ENCODE measurements around the gene UBE2D4. TPM values are rescaled to one million over a fixed set of nuclear protein-coding genes. Genes with fewer than 3 reads are reported as not detected.
A peak's percentile ranks its signal among the peaks of the same experiment; 100 is the strongest.
"Not testable (repeated sequence)": the region's sequence is repeated elsewhere in the genome, so short reads cannot be mapped to it uniquely, and the experiment has no call there.

The UBE2D4 gene
- total RNA-seq, 1 donor from 2014 or later = 27.2 TPM

GRCh38 chr7:43954524-43955228 lies 28.4 kb downstream of the UBE2D4 start:
- no peak overlapping the region for H3K27ac ChIP-seq
- peaks cover 37% of the 10 kb centered on the region for H3K36me3 ChIP-seq
- H3K27me3 ChIP-seq = no peaks in the 10 kb centered on the region
- TF ChIP-seq, protein P1, sequence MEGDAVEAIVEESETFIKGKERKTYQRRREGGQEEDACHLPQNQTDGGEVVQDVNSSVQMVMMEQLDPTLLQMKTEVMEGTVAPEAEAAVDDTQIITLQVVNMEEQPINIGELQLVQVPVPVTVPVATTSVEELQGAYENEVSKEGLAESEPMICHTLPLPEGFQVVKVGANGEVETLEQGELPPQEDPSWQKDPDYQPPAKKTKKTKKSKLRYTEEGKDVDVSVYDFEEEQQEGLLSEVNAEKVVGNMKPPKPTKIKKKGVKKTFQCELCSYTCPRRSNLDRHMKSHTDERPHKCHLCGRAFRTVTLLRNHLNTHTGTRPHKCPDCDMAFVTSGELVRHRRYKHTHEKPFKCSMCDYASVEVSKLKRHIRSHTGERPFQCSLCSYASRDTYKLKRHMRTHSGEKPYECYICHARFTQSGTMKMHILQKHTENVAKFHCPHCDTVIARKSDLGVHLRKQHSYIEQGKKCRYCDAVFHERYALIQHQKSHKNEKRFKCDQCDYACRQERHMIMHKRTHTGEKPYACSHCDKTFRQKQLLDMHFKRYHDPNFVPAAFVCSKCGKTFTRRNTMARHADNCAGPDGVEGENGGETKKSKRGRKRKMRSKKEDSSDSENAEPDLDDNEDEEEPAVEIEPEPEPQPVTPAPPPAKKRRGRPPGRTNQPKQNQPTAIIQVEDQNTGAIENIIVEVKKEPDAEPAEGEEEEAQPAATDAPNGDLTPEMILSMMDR (IDR thresholded peaks at IDR 0.05) = peak; percentile 31
- H3K9me3 ChIP-seq = no peaks in the 10 kb centered on the region
- no peaks in the 10 kb centered on the region for H3K4me1 ChIP-seq
- H3K4me3 ChIP-seq = no peak overlapping the region
- intact Hi-C loops (cut with DNase I) = no loop called here
- ATAC-seq (no peak), DNase-seq (no peak)

DNA sequence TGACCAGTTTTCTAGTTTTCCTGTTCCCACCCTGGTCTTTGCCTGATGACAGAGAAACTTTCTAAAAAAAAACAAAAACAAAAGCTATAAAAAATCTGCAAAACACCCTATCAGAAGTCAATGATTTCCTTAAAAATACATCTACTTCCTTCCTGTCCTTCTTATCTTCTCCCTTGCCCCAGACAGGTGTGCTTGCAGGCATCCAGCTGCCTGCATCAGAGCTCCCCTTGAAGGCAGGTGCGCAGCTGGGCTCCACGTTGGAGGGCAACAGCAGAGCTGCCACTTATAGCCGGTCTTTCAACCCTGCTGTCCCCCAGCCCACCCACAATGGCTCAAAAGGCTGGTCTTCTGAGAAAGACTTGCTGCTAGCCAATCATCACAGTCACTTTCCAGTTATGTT lies 29.8 kb downstream of the UBE2D4 start:
- H3K36me3 ChIP-seq = peaks cover 26% of the 10 kb centered on the region

DNA sequence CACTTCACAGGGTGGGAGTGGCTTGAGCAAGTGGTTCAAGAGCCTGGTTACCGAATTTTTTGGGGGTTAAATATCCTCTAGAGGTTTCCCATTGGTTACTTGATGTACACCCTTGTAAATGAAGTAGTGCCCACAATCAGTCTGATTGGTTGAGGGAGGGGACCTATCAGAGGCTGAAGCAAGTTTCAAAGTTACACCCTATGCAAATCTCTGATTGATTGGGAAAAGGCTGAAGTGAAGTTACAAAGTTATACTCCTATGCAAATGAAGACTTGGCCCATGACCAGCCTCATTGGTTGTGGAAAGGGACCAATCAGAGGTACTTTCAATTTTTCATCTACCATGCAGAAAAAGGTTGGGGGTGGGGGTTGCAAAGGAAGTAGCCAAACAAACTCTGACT lies 34.7 kb downstream of the UBE2D4 start:
- no peaks in the 10 kb centered on the region for H3K27me3 ChIP-seq
- TF ChIP-seq, protein P1 (IDR thresholded peaks at IDR 0.05) = no peak
- DNase-seq (no peak), ATAC-seq (no peak)
- H3K4me3 ChIP-seq = no peak overlapping the region
- no peaks in the 10 kb centered on the region for H3K36me3 ChIP-seq
- H3K27ac ChIP-seq = no peak overlapping the region
- H3K4me1 ChIP-seq = no peaks in the 10 kb centered on the region
- intact Hi-C loops (cut with DNase I) = no loop called here
- H3K9me3 ChIP-seq = no peaks in the 10 kb centered on the region

More for the DNA sequence above, 29.8 kb downstream of the UBE2D4 start:
- ATAC-seq (no peak), DNase-seq (no peak)
- H3K4me1 ChIP-seq = no peaks in the 10 kb centered on the region
- no peaks in the 10 kb centered on the region for H3K9me3 ChIP-seq
- no peak overlapping the region for H3K4me3 ChIP-seq
- intact Hi-C loops (cut with DNase I) = no loop called here
- TF ChIP-seq, protein P1 (IDR thresholded peaks at IDR 0.05) = no peak
- no peak overlapping the region for H3K27ac ChIP-seq
- H3K27me3 ChIP-seq = no peaks in the 10 kb centered on the region

GRCh38 chr7:43966392-43966791 lies 40.2 kb downstream of the UBE2D4 start:
- H3K27me3 ChIP-seq; H3K9me3 ChIP-seq; H3K36me3 ChIP-seq; H3K27ac ChIP-seq; ATAC-seq; H3K4me1 ChIP-seq; intact Hi-C loops (cut with DNase I); DNase-seq; H3K4me3 ChIP-seq: not testable (repeated sequence)

GRCh38 chr7:43968172-43969040 lies 42.2 kb downstream of the UBE2D4 start:
- H3K4me1 ChIP-seq; H3K27ac ChIP-seq; H3K27me3 ChIP-seq; DNase-seq; H3K36me3 ChIP-seq; H3K9me3 ChIP-seq; intact Hi-C loops (cut with DNase I); H3K4me3 ChIP-seq: not testable (repeated sequence)
- ATAC-seq = peak; percentile 28

DNA sequence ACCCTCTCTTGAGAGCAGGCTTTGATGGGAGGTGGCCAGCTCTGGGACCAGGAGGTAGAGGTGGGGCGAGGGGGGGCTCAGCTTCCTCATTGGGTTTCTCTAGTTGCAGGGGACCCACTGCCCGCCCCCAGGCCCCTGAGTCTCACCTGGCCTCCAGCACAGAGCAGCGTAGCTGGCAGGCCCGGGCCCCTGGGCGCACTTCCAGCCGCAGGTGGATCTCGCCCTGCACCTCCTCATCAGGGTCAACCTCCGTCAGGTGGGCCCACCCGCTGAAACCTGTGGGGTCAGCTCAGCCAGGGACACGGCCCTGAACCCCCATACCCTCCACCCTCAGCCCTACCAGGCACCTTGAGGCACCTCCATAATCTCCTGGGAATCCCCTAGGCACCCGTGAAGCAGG lies 43.4 kb downstream of the UBE2D4 start:
- H3K27ac ChIP-seq; ATAC-seq; intact Hi-C loops (cut with DNase I); H3K4me1 ChIP-seq; H3K27me3 ChIP-seq; H3K36me3 ChIP-seq; H3K9me3 ChIP-seq; H3K4me3 ChIP-seq; DNase-seq: not testable (repeated sequence)

GRCh38 chr7:43970698-43971097 lies 44.5 kb downstream of the UBE2D4 start:
- H3K4me3 ChIP-seq; intact Hi-C loops (cut with DNase I); H3K9me3 ChIP-seq; H3K4me1 ChIP-seq; H3K27ac ChIP-seq; ATAC-seq; H3K27me3 ChIP-seq; DNase-seq; H3K36me3 ChIP-seq: not testable (repeated sequence)

GRCh38 chr7:43974033-43974573 lies 47.9 kb downstream of the UBE2D4 start:
- H3K9me3 ChIP-seq; H3K4me3 ChIP-seq; ATAC-seq; H3K27me3 ChIP-seq; intact Hi-C loops (cut with DNase I); H3K4me1 ChIP-seq; DNase-seq; H3K36me3 ChIP-seq; H3K27ac ChIP-seq: not testable (repeated sequence)

- H3K36me3 ChIP-seq; H3K4me3 ChIP-seq; H3K4me1 ChIP-seq; H3K27me3 ChIP-seq; DNase-seq; H3K27ac ChIP-seq; intact Hi-C loops (cut with DNase I); H3K9me3 ChIP-seq: not testable (repeated sequence)
- peak; percentile 4 for ATAC-seq
These were observed 48.7 kb downstream of the UBE2D4 start for GRCh38 chr7:43974725-43975482.

All from upper lobe of right lung (tissue), 1 donor.